ENCODE results near the gene DRC1. TPM values are rescaled to one million over a fixed set of nuclear protein-coding genes. Genes with fewer than 3 reads are reported as not detected.

The DRC1 gene
- total RNA-seq, 1 donor from 2014 or later = 2.3 TPM

DNA sequence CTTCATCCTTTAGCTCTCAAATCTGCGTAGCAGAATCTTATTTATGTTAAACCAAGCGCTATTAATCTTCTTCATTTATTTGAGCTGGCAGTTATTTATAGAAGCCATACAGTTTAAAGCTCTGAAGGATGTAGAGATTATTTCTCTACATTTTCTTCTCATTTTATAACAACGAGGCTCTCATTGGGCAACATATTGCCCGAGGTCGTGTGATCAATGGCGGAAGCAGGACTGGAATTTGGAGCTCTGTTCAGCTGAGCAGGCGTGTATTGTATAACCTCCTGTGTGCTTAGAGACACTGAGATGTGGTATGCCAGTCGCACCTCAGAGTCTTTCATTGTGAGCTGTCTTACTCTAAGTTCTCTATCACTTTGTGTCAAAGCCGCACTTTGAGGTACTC, 17.5 kb upstream of the DRC1 start:
- TF ChIP-seq, protein P1, sequence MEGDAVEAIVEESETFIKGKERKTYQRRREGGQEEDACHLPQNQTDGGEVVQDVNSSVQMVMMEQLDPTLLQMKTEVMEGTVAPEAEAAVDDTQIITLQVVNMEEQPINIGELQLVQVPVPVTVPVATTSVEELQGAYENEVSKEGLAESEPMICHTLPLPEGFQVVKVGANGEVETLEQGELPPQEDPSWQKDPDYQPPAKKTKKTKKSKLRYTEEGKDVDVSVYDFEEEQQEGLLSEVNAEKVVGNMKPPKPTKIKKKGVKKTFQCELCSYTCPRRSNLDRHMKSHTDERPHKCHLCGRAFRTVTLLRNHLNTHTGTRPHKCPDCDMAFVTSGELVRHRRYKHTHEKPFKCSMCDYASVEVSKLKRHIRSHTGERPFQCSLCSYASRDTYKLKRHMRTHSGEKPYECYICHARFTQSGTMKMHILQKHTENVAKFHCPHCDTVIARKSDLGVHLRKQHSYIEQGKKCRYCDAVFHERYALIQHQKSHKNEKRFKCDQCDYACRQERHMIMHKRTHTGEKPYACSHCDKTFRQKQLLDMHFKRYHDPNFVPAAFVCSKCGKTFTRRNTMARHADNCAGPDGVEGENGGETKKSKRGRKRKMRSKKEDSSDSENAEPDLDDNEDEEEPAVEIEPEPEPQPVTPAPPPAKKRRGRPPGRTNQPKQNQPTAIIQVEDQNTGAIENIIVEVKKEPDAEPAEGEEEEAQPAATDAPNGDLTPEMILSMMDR (IDR thresholded peaks at IDR 0.05; ENCODE audit: partially characterized antibody, unreplicated experiment) = no peak

GRCh38 chr2:26384597-26384996, 17.1 kb upstream of the DRC1 start:
- DNase-seq = no peak
- TF ChIP-seq, protein P1 (IDR thresholded peaks at IDR 0.05; ENCODE audit: partially characterized antibody, unreplicated experiment) = no peak
- no peaks in the 10 kb centered on the region for H3K27me3 Mint-ChIP-seq (ENCODE audit: unreplicated experiment)
- H3K27ac Mint-ChIP-seq (ENCODE audit: unreplicated experiment) = no peak overlapping the region
- no peaks in the 10 kb centered on the region for H3K36me3 Mint-ChIP-seq (ENCODE audit: unreplicated experiment)
- H3K4me3 Mint-ChIP-seq (ENCODE audit: unreplicated experiment) = no peak overlapping the region
- H3K9me3 Mint-ChIP-seq (ENCODE audit: unreplicated experiment) = peaks cover 2% of the 10 kb centered on the region
- no peaks in the 10 kb centered on the region for H3K4me1 Mint-ChIP-seq (ENCODE audit: low read depth, unreplicated experiment)

More for the DNA sequence above, 17.5 kb upstream of the DRC1 start:
- H3K4me1 Mint-ChIP-seq (ENCODE audit: low read depth, unreplicated experiment) = no peaks in the 10 kb centered on the region
- peaks cover 2% of the 10 kb centered on the region for H3K9me3 Mint-ChIP-seq (ENCODE audit: unreplicated experiment)
- no peak overlapping the region for H3K27ac Mint-ChIP-seq (ENCODE audit: unreplicated experiment)
- no peak for DNase-seq
- H3K36me3 Mint-ChIP-seq (ENCODE audit: unreplicated experiment) = no peaks in the 10 kb centered on the region
- no peaks in the 10 kb centered on the region for H3K27me3 Mint-ChIP-seq (ENCODE audit: unreplicated experiment)
- H3K4me3 Mint-ChIP-seq (ENCODE audit: unreplicated experiment) = no peak overlapping the region

DNA sequence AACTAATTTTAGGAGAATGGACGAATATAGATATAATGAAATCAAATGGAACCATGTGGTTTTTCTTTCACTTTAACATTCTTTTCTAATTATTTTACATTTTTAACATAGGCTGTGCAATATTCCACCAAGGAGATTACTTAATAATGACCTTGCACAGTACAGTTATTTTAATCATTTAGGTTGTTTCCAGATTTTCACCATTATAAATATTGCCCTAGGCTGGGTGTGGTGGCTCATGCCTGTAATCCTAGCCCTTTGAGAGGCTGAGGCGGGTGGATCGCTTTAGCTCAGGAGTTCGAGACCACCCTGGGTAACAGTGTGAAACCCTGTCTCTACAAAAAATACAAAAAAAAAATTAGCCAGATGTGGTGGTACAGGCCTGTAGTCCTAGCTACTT, 14.5 kb upstream of the DRC1 start:
- DNase-seq = no peak
- Mint-ChIP-seq H3K27me3 (ENCODE audit: unreplicated experiment) (no peaks in the 10 kb centered on the region), H3K4me1 (ENCODE audit: low read depth, unreplicated experiment) (no peaks in the 10 kb centered on the region), H3K4me3 (ENCODE audit: unreplicated experiment) (no peak overlapping the region), H3K9me3 (ENCODE audit: unreplicated experiment) (peaks cover 2% of the 10 kb centered on the region), H3K27ac (ENCODE audit: unreplicated experiment) (no peak overlapping the region), H3K36me3 (ENCODE audit: unreplicated experiment) (no peaks in the 10 kb centered on the region)
- TF ChIP-seq, protein P1 (IDR thresholded peaks at IDR 0.05; ENCODE audit: partially characterized antibody, unreplicated experiment) = no peak

DNA sequence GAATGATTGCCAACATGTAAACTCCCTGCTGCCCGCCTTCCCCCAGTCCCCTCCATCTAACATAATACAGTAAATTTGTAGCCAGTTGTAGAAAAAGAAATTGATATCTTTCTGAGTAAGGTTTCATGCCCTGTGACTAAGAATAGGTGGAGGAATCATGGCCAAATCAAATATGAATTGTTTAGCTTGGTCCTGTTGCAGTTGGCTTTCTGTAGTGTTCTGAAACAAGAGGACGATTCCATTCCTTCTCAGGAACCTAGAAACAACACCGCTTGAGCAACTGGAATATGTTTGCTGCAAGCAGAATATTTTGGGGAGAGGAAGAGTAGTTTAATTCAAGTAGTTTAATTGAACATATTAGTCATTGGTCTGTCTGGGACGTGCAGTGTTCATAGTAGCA, 7.0 kb upstream of the DRC1 start:
- no peak for DNase-seq
- TF ChIP-seq, protein P1 (IDR thresholded peaks at IDR 0.05; ENCODE audit: partially characterized antibody, unreplicated experiment) = no peak
- Mint-ChIP-seq H3K9me3 (ENCODE audit: unreplicated experiment) (no peaks in the 10 kb centered on the region), H3K27me3 (ENCODE audit: unreplicated experiment) (peaks cover 2% of the 10 kb centered on the region), H3K4me3 (ENCODE audit: unreplicated experiment) (no peak overlapping the region), H3K36me3 (ENCODE audit: unreplicated experiment) (no peaks in the 10 kb centered on the region), H3K27ac (ENCODE audit: unreplicated experiment) (no peak overlapping the region), H3K4me1 (ENCODE audit: low read depth, unreplicated experiment) (peaks cover 13% of the 10 kb centered on the region)

GRCh38 chr2:26395394-26395793, 6.3 kb upstream of the DRC1 start:
- H3K4me3 Mint-ChIP-seq (ENCODE audit: unreplicated experiment) = no peak overlapping the region
- peak overlapping the region; percentile 56 for H3K27ac Mint-ChIP-seq (ENCODE audit: unreplicated experiment)
- peak; percentile 34 for DNase-seq
- H3K27me3 Mint-ChIP-seq (ENCODE audit: unreplicated experiment) = peaks cover 2% of the 10 kb centered on the region
- TF ChIP-seq, protein P1 (IDR thresholded peaks at IDR 0.05; ENCODE audit: partially characterized antibody, unreplicated experiment) = no peak
- H3K36me3 Mint-ChIP-seq (ENCODE audit: unreplicated experiment) = no peaks in the 10 kb centered on the region
- peaks cover 18% of the 10 kb centered on the region for H3K4me1 Mint-ChIP-seq (ENCODE audit: low read depth, unreplicated experiment)
- no peaks in the 10 kb centered on the region for H3K9me3 Mint-ChIP-seq (ENCODE audit: unreplicated experiment)
